Endometrial microvascular endothelial cells (primary cell): ENCODE data around the gene ID1. TPM values are rescaled to one million over a fixed set of nuclear protein-coding genes. Genes with fewer than 3 reads are reported as not detected.

Experiments
- total RNA-seq: library from RNA; depleted of rRNA; stranded (reverse); fragments of >200 nt; gene quantifications from one replicate; pipeline ENCODE4 v1.2.3, GENCODE V29; 2015; ENCODE audit errors: inconsistent ontology term

The ID1 gene
- total RNA-seq, 1 donor from 2014 or later, result 279 TPM

Other genes with a start within 250 kb of the ID1 start
- not detected for gene DEFB118, start 236.7 kb upstream of the ID1 start, total RNA-seq
- not detected for gene DEFB119, start 214.7 kb upstream of the ID1 start, total RNA-seq
- gene DEFB121, start 199.1 kb upstream of the ID1 start, total RNA-seq, result not detected
- not detected for gene DEFB123, start 164.7 kb upstream of the ID1 start, total RNA-seq
- not detected for gene DEFB124, start 130.2 kb upstream of the ID1 start, total RNA-seq
- not detected for gene REM1, start 130.0 kb upstream of the ID1 start, total RNA-seq
- 91.8 TPM for gene HM13, start 90.8 kb upstream of the ID1 start, total RNA-seq
- gene COX4I2, start 32.6 kb downstream of the ID1 start, total RNA-seq, result not detected
- gene BCL2L1, start 117.6 kb downstream of the ID1 start, total RNA-seq, result 169 TPM
- 118 TPM for gene TPX2, start 134.0 kb downstream of the ID1 start, total RNA-seq
- gene MYLK2, start 214.1 kb downstream of the ID1 start, total RNA-seq, result 1.0 TPM
- not detected for gene FOXS1, start 240.3 kb downstream of the ID1 start, total RNA-seq